Stimulated activated memory B cell treated with anti-CD40 and anti-IgM and Interleukin-4, amounts not matched to agents 10 μg/mL and 1 μg/mL and 100 μg/mL, for 72 hours (primary cell): ENCODE results near the gene LAMTOR5.

Source experiments
- ATAC-seq: fragments of 150-1000 bp; cut with Tn5 transposase; 2 replicates; pipeline ENCODE4 v1.10.0; 2021
- H3K27ac Mint-ChIP-seq: one replicate; pipeline ENCODE4 v1.8.0; 2022; ENCODE audit warnings: mild to moderate bottlenecking, mixed read lengths
- H3K27me3 Mint-ChIP-seq: one replicate; pipeline ENCODE4 v1.8.0; 2022; ENCODE audit warnings: mixed read lengths
- H3K36me3 Mint-ChIP-seq: one replicate; pipeline ENCODE4 v1.8.0; 2022; ENCODE audit warnings: mixed read lengths
- H3K4me1 Mint-ChIP-seq: one replicate; pipeline ENCODE4 v1.8.0; 2022; ENCODE audit warnings: mixed read lengths
- H3K4me3 Mint-ChIP-seq: one replicate; pipeline ENCODE4 v1.8.0; 2022; ENCODE audit warnings: mild to moderate bottlenecking, moderate library complexity, mixed read lengths
- H3K9me3 Mint-ChIP-seq: one replicate; pipeline ENCODE4 v1.8.0; 2022; ENCODE audit warnings: mixed read lengths

LAMTOR5 gene

GRCh38 chr1:110384581-110385321, 22.7 kb downstream of the LAMTOR5 start:
- peak overlapping the region; percentile 61 for H3K4me3 Mint-ChIP-seq
- peaks cover 92% of the 10 kb centered on the region for H3K4me1 Mint-ChIP-seq
- H3K27me3 Mint-ChIP-seq = no peaks in the 10 kb centered on the region
- peak; percentile 89 for ATAC-seq
- peaks cover 36% of the 10 kb centered on the region for H3K36me3 Mint-ChIP-seq
- peak overlapping the region; percentile 60 for H3K27ac Mint-ChIP-seq
- H3K9me3 Mint-ChIP-seq = no peaks in the 10 kb centered on the region

DNA sequence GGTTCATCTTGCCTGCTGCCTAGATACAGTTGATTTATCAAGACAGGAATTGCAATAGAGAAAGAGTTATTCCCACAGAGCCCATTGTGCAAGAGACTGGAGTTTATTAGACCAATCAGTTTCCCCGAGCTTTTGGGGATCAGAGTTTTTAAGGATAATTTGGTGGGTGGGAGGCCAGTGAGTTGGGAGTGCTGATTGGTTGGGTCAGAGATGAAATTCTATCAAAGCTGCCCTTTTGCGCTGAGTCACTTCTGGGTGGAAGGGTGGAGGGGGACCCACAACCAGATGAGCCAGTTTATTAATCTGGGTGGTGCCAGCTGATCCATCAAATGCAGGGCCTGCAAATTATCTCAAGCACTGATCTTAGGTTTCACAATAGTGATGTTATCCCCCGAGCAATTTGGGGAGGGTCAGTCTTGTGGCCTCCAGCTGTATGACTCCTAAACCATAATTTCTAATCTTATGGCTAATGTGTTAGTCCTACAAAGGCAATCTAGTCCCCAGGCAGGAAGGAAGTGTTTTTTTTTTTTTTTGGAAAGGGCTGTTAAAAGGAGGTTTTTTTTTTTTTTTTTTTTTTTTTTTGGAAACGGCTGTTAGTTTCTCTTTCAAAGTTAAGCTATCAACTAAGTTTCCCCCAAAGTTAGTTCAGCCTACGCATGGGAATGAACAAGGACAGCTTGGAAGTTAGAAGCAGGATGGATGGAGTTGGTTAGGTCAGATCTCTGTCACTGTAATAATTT, 24.1 kb downstream of the LAMTOR5 start:
- Mint-ChIP-seq H3K4me1 (peaks cover 94% of the 10 kb centered on the region), H3K27ac (peak overlapping the region; percentile 60)

GRCh38 chr1:110380672-110381283, 26.7 kb downstream of the LAMTOR5 start:
- Mint-ChIP-seq H3K27me3 (no peaks in the 10 kb centered on the region), H3K27ac (peak overlapping the region; percentile 86)
- ATAC-seq = peak; percentile 75

More for the DNA sequence above, 24.1 kb downstream of the LAMTOR5 start:
- ATAC-seq = no peak
- Mint-ChIP-seq H3K27me3 (no peaks in the 10 kb centered on the region), H3K4me3 (peak overlapping the region; percentile 48), H3K9me3 (peaks cover 3% of the 10 kb centered on the region), H3K36me3 (peaks cover 41% of the 10 kb centered on the region)

DNA sequence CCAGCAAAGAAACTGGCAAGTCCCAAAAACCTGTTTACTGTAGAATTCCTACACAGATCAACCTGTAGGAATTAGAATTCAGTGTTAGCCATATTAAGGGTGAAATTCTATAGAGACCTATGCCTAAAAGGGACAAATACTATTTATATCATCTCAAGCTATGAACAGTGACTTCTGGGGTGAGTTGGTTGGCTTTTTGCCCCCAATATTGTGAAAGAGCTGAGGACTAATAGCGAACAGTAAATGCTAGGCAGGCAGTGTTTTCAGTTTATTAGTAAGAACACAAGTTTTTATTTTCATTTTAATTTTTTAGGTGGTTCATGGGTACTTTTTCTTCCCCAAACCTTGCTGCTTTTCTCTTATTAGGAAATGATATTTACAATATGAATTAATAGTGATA, 32.0 kb downstream of the LAMTOR5 start:
- H3K4me1 Mint-ChIP-seq = peaks cover 20% of the 10 kb centered on the region
- ATAC-seq = no peak
- H3K36me3 Mint-ChIP-seq = peaks cover 36% of the 10 kb centered on the region
- no peak overlapping the region for H3K4me3 Mint-ChIP-seq
- H3K27me3 Mint-ChIP-seq = no peaks in the 10 kb centered on the region
- H3K27ac Mint-ChIP-seq = no peak overlapping the region
- peaks cover 3% of the 10 kb centered on the region for H3K9me3 Mint-ChIP-seq

More at GRCh38 chr1:110380672-110381283, 26.7 kb downstream of the LAMTOR5 start:
- peaks cover 68% of the 10 kb centered on the region for H3K4me1 Mint-ChIP-seq
- H3K9me3 Mint-ChIP-seq = peaks cover 3% of the 10 kb centered on the region
- H3K36me3 Mint-ChIP-seq = peaks cover 44% of the 10 kb centered on the region
- peak overlapping the region; percentile 60 for H3K4me3 Mint-ChIP-seq

DNA sequence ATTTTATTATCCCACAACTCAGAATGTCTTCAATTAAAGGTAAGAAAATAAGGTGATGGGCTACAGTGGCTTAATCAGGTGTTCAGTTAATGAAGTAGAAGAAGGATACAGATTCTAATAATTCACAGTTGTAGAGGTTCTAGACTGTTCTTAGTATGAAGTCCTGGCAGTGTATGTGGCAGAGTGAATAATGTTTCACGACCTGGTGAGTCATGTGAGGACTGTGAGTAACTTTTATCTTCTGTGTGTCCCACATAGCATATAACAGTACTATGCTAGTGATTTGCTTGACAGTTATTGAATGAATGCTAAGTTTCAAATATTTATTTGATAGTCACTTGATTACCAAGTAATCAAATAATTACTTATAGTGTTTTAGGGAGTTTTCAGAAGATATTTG, 36.7 kb downstream of the LAMTOR5 start:
- no peak overlapping the region for H3K4me3 Mint-ChIP-seq
- peaks cover 19% of the 10 kb centered on the region for H3K36me3 Mint-ChIP-seq
- ATAC-seq = no peak
- H3K9me3 Mint-ChIP-seq = no peaks in the 10 kb centered on the region
- H3K27me3 Mint-ChIP-seq = no peaks in the 10 kb centered on the region
- peaks cover 4% of the 10 kb centered on the region for H3K4me1 Mint-ChIP-seq
- H3K27ac Mint-ChIP-seq = peak overlapping the region; percentile 11

- H3K9me3 Mint-ChIP-seq = no peaks in the 10 kb centered on the region
- ATAC-seq = no peak
- no peak overlapping the region for H3K27ac Mint-ChIP-seq
- no peaks in the 10 kb centered on the region for H3K27me3 Mint-ChIP-seq
- peaks cover 32% of the 10 kb centered on the region for H3K36me3 Mint-ChIP-seq
- H3K4me3 Mint-ChIP-seq = no peak overlapping the region
- H3K4me1 Mint-ChIP-seq = peaks cover 10% of the 10 kb centered on the region
Measured at GRCh38 chr1:110364221-110364620, 43.3 kb downstream of the LAMTOR5 start.

- no peaks in the 10 kb centered on the region for H3K9me3 Mint-ChIP-seq
- H3K36me3 Mint-ChIP-seq = peaks cover 32% of the 10 kb centered on the region
- ATAC-seq = no peak
- H3K27ac Mint-ChIP-seq = no peak overlapping the region
- no peak overlapping the region for H3K4me3 Mint-ChIP-seq
- no peaks in the 10 kb centered on the region for H3K27me3 Mint-ChIP-seq
- H3K4me1 Mint-ChIP-seq = peaks cover 10% of the 10 kb centered on the region
Measured at GRCh38 chr1:110361856-110362255, 45.6 kb downstream of the LAMTOR5 start.

DNA sequence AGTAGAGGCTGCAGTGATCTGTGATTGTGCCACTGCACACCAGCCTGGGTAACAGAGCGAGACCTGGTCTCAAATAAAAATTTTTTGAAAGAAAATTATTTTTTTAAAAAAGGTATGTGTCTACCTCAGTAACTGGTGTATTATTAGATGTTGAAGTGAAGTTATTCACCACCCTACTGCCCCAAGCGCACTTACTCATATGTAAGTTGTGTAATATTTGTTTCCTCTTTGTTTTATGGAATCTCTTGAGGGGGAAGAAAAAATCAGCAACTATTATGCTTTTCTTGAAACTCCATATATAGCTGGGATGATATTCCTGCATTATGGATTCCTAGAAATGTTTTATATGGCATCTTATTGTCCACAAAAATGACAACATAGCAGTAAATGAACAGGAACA, 47.1 kb downstream of the LAMTOR5 start:
- Mint-ChIP-seq H3K4me3 (no peak overlapping the region), H3K36me3 (peaks cover 29% of the 10 kb centered on the region), H3K9me3 (no peaks in the 10 kb centered on the region), H3K27ac (no peak overlapping the region), H3K4me1 (peaks cover 13% of the 10 kb centered on the region), H3K27me3 (no peaks in the 10 kb centered on the region)
- ATAC-seq = no peak

DNA sequence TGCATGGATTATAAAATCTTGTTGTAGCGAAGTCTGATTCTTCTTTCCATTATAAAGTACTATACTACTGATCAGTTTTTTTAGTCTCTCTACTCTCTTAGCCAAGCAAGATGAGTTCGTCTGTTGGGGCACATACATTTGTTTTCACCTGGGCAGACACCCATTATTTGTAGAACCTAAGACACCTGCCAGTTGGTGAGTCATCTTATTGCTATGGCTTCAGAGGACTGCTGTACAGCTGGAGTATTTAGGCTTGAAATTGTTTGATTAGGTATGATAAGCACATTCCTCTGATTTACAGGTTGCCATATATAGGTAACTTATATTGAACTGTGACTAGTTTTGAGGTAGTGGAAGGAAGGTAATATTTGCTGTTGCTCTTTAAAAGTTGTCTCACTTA, 51.1 kb downstream of the LAMTOR5 start:
- H3K9me3 Mint-ChIP-seq = no peaks in the 10 kb centered on the region
- no peaks in the 10 kb centered on the region for H3K27me3 Mint-ChIP-seq
- H3K36me3 Mint-ChIP-seq = peaks cover 9% of the 10 kb centered on the region
- peaks cover 28% of the 10 kb centered on the region for H3K4me1 Mint-ChIP-seq
- no peak overlapping the region for H3K27ac Mint-ChIP-seq
- no peak overlapping the region for H3K4me3 Mint-ChIP-seq
- ATAC-seq = no peak

GRCh38 chr1:110355321-110355720, 52.2 kb downstream of the LAMTOR5 start:
- H3K9me3 Mint-ChIP-seq = no peaks in the 10 kb centered on the region
- no peak for ATAC-seq

More at GRCh38 chr1:110355321-110355720, 52.2 kb downstream of the LAMTOR5 start:
- Mint-ChIP-seq H3K27me3 (no peaks in the 10 kb centered on the region), H3K4me1 (peaks cover 39% of the 10 kb centered on the region), H3K27ac (no peak overlapping the region), H3K4me3 (no peak overlapping the region), H3K36me3 (peaks cover 12% of the 10 kb centered on the region)
